ENCODE measurements around the gene CHSY1.

- TF ChIP-seq CTCF (IDR thresholded peaks at IDR 0.05) (no peak), EP300 (IDR thresholded peaks at IDR 0.05) (peak; percentile 84)
Measured at GRCh38 chr15:101167753-101168462, 83.9 kb downstream of the CHSY1 start.
